Endothelial cell of umbilical vein (primary cell): ENCODE results near the gene EXOSC9. TPM values are rescaled to one million over a fixed set of nuclear protein-coding genes. Genes with fewer than 3 reads are reported as not detected.
"Not testable (repeated sequence)": the region's sequence is repeated elsewhere in the genome, so short reads cannot be mapped to it uniquely, and the experiment has no call there.

Experiments used
- Bru-seq: library from RNA; stranded (reverse); fragments of 400-500 nt; gene quantifications from one replicate; lab custom pipeline; 2021; lab: Mats Ljungman, UMichigan
- BruChase-seq, 2 experiments: library from RNA; stranded (reverse); fragments of 400-500 nt; gene quantifications; one replicate each; lab custom pipeline; 2021; lab: Mats Ljungman, UMichigan
- BruUV-seq: library from RNA; stranded (reverse); fragments of 400-500 nt; replicated peaks from 2 replicates; lab custom pipeline; 2021; lab: Mats Ljungman, UMichigan
- CTCF ChIA-PET: fragments of 300-600, 350-600 bp; sonication (Branson Sonifier 250); formaldehyde crosslinking; loops from one replicate; lab custom pipeline; 2021; ENCODE audit warnings: antibody characterized with exemption, inconsistent platforms; lab: Charles Lee
- POLR2A ChIA-PET: fragments of 300-600, 350-600 bp; sonication (Branson Sonifier 250); formaldehyde crosslinking; loops from one replicate; lab custom pipeline; 2021; ENCODE audit warnings: antibody characterized with exemption, inconsistent platforms; lab: Charles Lee
- DNase-seq: peaks from one replicate; pipeline ENCODE4 v3.0.0-alpha.2; 2011; ENCODE audit warnings: low read depth, low spot score
- FAIRE-seq: peaks from 2 replicates; lab custom pipeline; 2011; peaks lifted over from hg19 to GRCh38; lab: Jason Lieb, UNC
- H2AFZ ChIP-seq: 2 replicates; pipeline ENCODE4 v1.6.0; 2012; ENCODE audit warnings: low read depth, low read length, control low read depth, inconsistent platforms
- H3K27ac ChIP-seq: 2 replicates; pipeline ENCODE4 v1.5.1; 2011; ENCODE audit warnings: low read depth, mild to moderate bottlenecking, control low read depth, low read length, moderate library complexity; ENCODE audit not compliant: insufficient read depth
- H3K27me3 ChIP-seq, 2 experiments: 2 replicates each; pipeline versions ENCODE4 v1.6.0 to v1.6.1; 2011; ENCODE audit warnings: low read length in 2 of 2, mixed read lengths in 1 of 2; ENCODE audit not compliant: control insufficient read depth in 2 of 2, insufficient read depth in 2 of 2
- H3K36me3 ChIP-seq, 2 experiments: 2 replicates in 1 of 2; 3 replicates in 1 of 2; pipeline ENCODE4 v1.5.1; 2011; ENCODE audit warnings: low read length in 2 of 2, mild to moderate bottlenecking in 1 of 2, moderate library complexity in 1 of 2; ENCODE audit not compliant: control insufficient read depth in 2 of 2, insufficient read depth in 2 of 2; ENCODE audit errors: extremely low read depth in 1 of 2
- H3K4me1 ChIP-seq: 3 replicates; pipeline ENCODE4 v1.5.1; 2011; ENCODE audit warnings: mild to moderate bottlenecking, low read length; ENCODE audit not compliant: control insufficient read depth, insufficient read depth; ENCODE audit errors: extremely low read depth
- H3K4me2 ChIP-seq: 2 replicates; pipeline ENCODE4 v1.6.1; 2011; ENCODE audit warnings: low read length, control low read depth, mixed read lengths; ENCODE audit not compliant: insufficient read depth
- H3K4me3 ChIP-seq, 3 experiments: fragments of 200-600 bp in 1 of 3; sonication (generic), shearing (Covaris generic) in 1 of 3; replicated peaks in 1 of 3; 2 replicates each; pipeline ENCODE4 v1.5.1; 2011 to 2016; ENCODE audit warnings: control low read depth in 3 of 3, low read length in 3 of 3, mild to moderate bottlenecking in 2 of 3, inconsistent platforms in 1 of 3, low read depth in 1 of 3, moderate library complexity in 1 of 3; ENCODE audit not compliant: insufficient read depth in 1 of 3
- H3K79me2 ChIP-seq: 2 replicates; pipeline ENCODE4 v1.6.0; 2012; ENCODE audit warnings: low read length, inconsistent platforms; ENCODE audit not compliant: control insufficient read depth, insufficient read depth
- H3K9ac ChIP-seq: replicated peaks from 2 replicates; pipeline ENCODE3; 2011; ENCODE audit warnings: low read length, control low read depth; ENCODE audit not compliant: insufficient read depth; ENCODE audit errors: extremely low read depth
- H3K9me1 ChIP-seq: replicated peaks from 3 replicates; pipeline ENCODE4 v1.6.0; 2011; ENCODE audit warnings: mild to moderate bottlenecking, low read length; ENCODE audit not compliant: control insufficient read depth, insufficient read depth; ENCODE audit errors: extremely low read depth
- H3K9me3 ChIP-seq: replicated peaks from 2 replicates; pipeline ENCODE4 v1.5.1; 2012; ENCODE audit warnings: low read length, inconsistent platforms; ENCODE audit not compliant: control insufficient read depth, insufficient read depth
- H4K20me1 ChIP-seq: replicated peaks from 2 replicates; pipeline ENCODE3; 2011; ENCODE audit warnings: mild to moderate bottlenecking, low read length; ENCODE audit not compliant: control insufficient read depth, insufficient read depth; ENCODE audit errors: extremely low read depth
- EZH2 ChIP-seq: IDR thresholded peaks from 2 replicates; pipeline ENCODE4 v1.6.1; 2012; ENCODE audit warnings: borderline replicate concordance, low read depth, mild to moderate bottlenecking, moderate library complexity, low read length, inconsistent platforms; ENCODE audit not compliant: severe bottlenecking
- FOS ChIP-seq: IDR thresholded peaks from 2 replicates; pipeline ENCODE4 v1.6.1; 2011; ENCODE audit warnings: mild to moderate bottlenecking, low read length, moderate library complexity, borderline replicate concordance; ENCODE audit not compliant: insufficient read depth
- GATA2 ChIP-seq: IDR thresholded peaks from 2 replicates; pipeline ENCODE4 v1.7.0; 2011; ENCODE audit warnings: low read depth, mild to moderate bottlenecking, moderate library complexity, mixed read lengths, low read length; ENCODE audit not compliant: insufficient read length, insufficient read depth
- JUN ChIP-seq: IDR thresholded peaks from 2 replicates; pipeline ENCODE4 v1.6.1; 2011; ENCODE audit warnings: borderline replicate concordance, low read depth; ENCODE audit not compliant: insufficient read length, insufficient read depth
- MYC ChIP-seq: IDR thresholded peaks from one replicate; pipeline ENCODE4 v1.6.1; 2011; ENCODE audit warnings: mild to moderate bottlenecking, low read depth, low read length
- POLR2A ChIP-seq: IDR thresholded peaks from 2 replicates; pipeline ENCODE4 v1.6.1; 2012; ENCODE audit warnings: low read depth, mild to moderate bottlenecking, control low read depth, low read length
- POLR2AphosphoS5 ChIP-seq: IDR thresholded peaks from 2 replicates; pipeline ENCODE4 v1.6.1; 2012; ENCODE audit warnings: low read depth, mild to moderate bottlenecking, control low read depth, low read length, moderate library complexity; ENCODE audit not compliant: insufficient read depth
- dilution Hi-C: fragments of 300-500 bp; cut with MboI; formaldehyde crosslinking; loops from one replicate; pipeline ENCODE4 v1.15.0; 2019; ENCODE audit warnings: low sequenced_read_pairs; ENCODE audit not compliant: extremely low pct_ligation_motif_present
- intact Hi-C: fragments of 100-400 bp; cut with micrococcal nuclease; formaldehyde crosslinking; loops from one replicate; pipeline ENCODE4 v1.10.0; 2022
- long read RNA-seq: library from polyadenylated mRNA; stranded (forward); transcript quantifications from one replicate; pipeline ENCODE4 v2.0.0, GENCODE V29; 2021
- polyA minus RNA-seq, 3 experiments: library from RNA; depleted of rRNA, polyadenylated mRNA; stranded (reverse); fragments of >200 nt; gene quantifications; 1 replicate in 1 of 3; 2 replicates in 2 of 3; pipeline ENCODE4 v1.2.3, GENCODE V29; 2011
- polyA plus RNA-seq, 4 experiments: library from polyadenylated mRNA; depleted of rRNA in 3 of 4; stranded (reverse) in 3 of 4; unstranded in 1 of 4; fragments of >200 nt; gene quantifications; 2 replicates each; pipeline versions ENCODE4 v1.2.1 to v1.2.3, GENCODE V29; 2011 to 2012; ENCODE audit warnings: missing spikeins in 1 of 4
- total RNA-seq: library from RNA; stranded (reverse); gene quantifications from 2 replicates; pipeline ENCODE4 v1.2.3, GENCODE V29; 2021
- TF ChIP-seq, protein P1 (sequence below), 2 donors: IDR thresholded peaks; 1 replicate in 1 of 2; 2 replicates in 1 of 2; pipeline ENCODE4 v1.5.1; 2011; ENCODE audit warnings: low read length in 2 of 2, mild to moderate bottlenecking in 2 of 2, moderate library complexity in 2 of 2, control low read depth in 1 of 2, inconsistent platforms in 1 of 2, low read depth in 1 of 2; ENCODE audit not compliant: insufficient read depth in 1 of 2; ENCODE audit errors: extremely low read depth in 1 of 2
- TF ChIP-seq, protein P2 (sequence below): IDR thresholded peaks from 2 replicates; pipeline ENCODE4 v1.6.1; 2011; ENCODE audit not compliant: insufficient read depth, insufficient read length

EXOSC9 gene, protein sequence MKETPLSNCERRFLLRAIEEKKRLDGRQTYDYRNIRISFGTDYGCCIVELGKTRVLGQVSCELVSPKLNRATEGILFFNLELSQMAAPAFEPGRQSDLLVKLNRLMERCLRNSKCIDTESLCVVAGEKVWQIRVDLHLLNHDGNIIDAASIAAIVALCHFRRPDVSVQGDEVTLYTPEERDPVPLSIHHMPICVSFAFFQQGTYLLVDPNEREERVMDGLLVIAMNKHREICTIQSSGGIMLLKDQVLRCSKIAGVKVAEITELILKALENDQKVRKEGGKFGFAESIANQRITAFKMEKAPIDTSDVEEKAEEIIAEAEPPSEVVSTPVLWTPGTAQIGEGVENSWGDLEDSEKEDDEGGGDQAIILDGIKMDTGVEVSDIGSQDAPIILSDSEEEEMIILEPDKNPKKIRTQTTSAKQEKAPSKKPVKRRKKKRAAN
- 46.3 and 47.2 TPM in 2 replicates for total RNA-seq
- 14.1 and 19.0 TPM in 2 replicates for polyA plus RNA-seq
- 28.7 and 31.9 TPM in 2 replicates for polyA plus RNA-seq (2011; cell fraction: cytosol; rRNA removed)
- 37.7 and 57.3 TPM in 2 replicates for polyA plus RNA-seq (2011; cell fraction: nucleus; rRNA removed)
- polyA plus RNA-seq (2012), result 33.5 and 50.3 TPM in 2 replicates
- polyA minus RNA-seq, result 37.0 and 40.5 TPM in 2 replicates
- polyA minus RNA-seq (2011; cell fraction: cytosol; rRNA and poly(A)+ RNA removed), result 18.7 TPM
- polyA minus RNA-seq (2011; cell fraction: nucleus; rRNA and poly(A)+ RNA removed), result 30.4 and 40.4 TPM in 2 replicates
- Bru-seq, nascent RNA, result percentile 92 among the genes with signal in this experiment
- BruChase-seq, experiment 1, labeled RNA remaining after a 6-hour chase, result percentile 88 among the genes with signal in this experiment
- percentile 91 among the genes with signal in this experiment for BruChase-seq, experiment 2, labeled RNA remaining after a 2-hour chase
- long read RNA-seq, transcript EXOSC9-202 (13 exons, 1,529 nt), result minor isoform, 30 of 119 reads
- long read RNA-seq, transcript EXOSC9-201 (12 exons, 1,481 nt), result major isoform, 67 of 119 reads
- long read RNA-seq, partial matches to known transcripts, result 2 of 119 reads
- long read RNA-seq, other reads (novel, unspliced or antisense), result 20 of 119 reads

DNA sequence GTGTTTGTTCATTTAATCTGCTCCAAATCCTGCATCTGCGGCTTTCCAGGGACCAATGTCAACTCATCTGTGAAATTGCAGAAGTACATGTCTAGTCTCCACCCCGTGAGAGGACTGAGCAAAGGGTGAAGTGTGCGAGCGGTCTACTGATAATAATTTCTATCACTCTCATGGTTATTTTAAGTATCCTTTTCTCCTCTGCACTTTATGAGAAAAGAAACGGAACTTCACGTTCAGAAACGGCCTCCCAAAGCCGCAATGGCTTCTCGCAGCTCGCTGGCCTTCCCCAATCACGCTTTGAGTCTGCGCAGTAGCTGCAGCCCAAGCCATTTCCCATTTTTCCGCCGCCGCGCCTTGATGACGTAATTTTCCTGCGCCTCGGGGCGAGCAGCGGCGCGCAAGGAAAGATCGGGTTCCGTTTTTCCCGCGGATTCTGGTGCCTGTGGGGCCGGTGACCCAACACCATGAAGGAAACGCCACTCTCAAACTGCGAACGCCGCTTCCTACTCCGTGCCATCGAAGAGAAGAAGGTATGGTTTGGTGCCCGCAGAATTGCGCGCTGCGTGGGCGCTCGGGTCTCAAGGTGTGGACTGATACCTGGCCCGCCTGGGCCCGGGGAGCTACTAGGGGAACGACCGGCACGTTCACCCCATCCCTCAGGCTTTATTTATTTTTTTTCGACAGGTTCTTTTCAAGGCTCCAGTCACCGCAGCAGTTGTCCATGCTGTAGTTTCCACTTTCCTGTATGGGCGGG is at the start of gene EXOSC9:
TSS of gene EXOSC9 (plus strand) at position 363 of the 754 bp plus-strand sequence. CDS start at position 465, 102 bp downstream.
- Histone ChIP-seq H3K27ac (peak within 1 kb of the TSS; percentile 80), H4K20me1 (no peaks in the 10 kb centered on the region), H3K4me1 (peaks cover 11% of the 10 kb centered on the region), H3K9me1 (no peaks in the 10 kb centered on the region), H3K27me3 (no peaks in the 10 kb centered on the region), H2AFZ (peak within 1 kb of the TSS; percentile 97), H3K36me3 (peaks cover 3 to 5% of the 10 kb centered on the region in 2 experiments), H3K9ac (peak within 1 kb of the TSS; percentile 95), H3K4me2 (peak within 1 kb of the TSS; percentile 99), H3K4me3 (peak within 1 kb of the TSS; percentile 84 to 93 (median 84)), H3K9me3 (no peaks in the 10 kb centered on the region), H3K79me2 (peaks cover 15% of the 10 kb centered on the region)
- DNase-seq, result peak; percentile 96
- intact Hi-C loops (loop anchor here (1.0 kb wide), 3 partner anchors 22 to 104 kb away; partner anchors contain the start of genes BBS7 and CCNA2), dilution Hi-C loops (no loop called here)
- TF ChIP-seq JUN (peak; percentile 44), POLR2AphosphoS5 (peak; percentile 90), GATA2 (no peak), POLR2A (peak; percentile 91), MYC (no peak), EZH2 (no peak), FOS (no peak)
- TF ChIP-seq, protein P1, sequence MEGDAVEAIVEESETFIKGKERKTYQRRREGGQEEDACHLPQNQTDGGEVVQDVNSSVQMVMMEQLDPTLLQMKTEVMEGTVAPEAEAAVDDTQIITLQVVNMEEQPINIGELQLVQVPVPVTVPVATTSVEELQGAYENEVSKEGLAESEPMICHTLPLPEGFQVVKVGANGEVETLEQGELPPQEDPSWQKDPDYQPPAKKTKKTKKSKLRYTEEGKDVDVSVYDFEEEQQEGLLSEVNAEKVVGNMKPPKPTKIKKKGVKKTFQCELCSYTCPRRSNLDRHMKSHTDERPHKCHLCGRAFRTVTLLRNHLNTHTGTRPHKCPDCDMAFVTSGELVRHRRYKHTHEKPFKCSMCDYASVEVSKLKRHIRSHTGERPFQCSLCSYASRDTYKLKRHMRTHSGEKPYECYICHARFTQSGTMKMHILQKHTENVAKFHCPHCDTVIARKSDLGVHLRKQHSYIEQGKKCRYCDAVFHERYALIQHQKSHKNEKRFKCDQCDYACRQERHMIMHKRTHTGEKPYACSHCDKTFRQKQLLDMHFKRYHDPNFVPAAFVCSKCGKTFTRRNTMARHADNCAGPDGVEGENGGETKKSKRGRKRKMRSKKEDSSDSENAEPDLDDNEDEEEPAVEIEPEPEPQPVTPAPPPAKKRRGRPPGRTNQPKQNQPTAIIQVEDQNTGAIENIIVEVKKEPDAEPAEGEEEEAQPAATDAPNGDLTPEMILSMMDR (IDR thresholded peaks at IDR 0.05; ENCODE audit: extremely low read depth in 1 of 2, insufficient read depth in 1 of 2, low read depth in 1 of 2, low read length in 2 of 2), result no peak
- TF ChIP-seq, protein P2, sequence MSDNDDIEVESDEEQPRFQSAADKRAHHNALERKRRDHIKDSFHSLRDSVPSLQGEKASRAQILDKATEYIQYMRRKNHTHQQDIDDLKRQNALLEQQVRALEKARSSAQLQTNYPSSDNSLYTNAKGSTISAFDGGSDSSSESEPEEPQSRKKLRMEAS, result no peak
- ChIA-PET POLR2A (interaction anchor here (1.3 kb wide), 1 partner anchor 11 kb away, joined by 3 read pairs; no protein-coding TSS in a partner anchor), CTCF (interaction anchor here (0.8 to 1.4 kb wide), 3 partner anchors 11 to 23 kb away, joined by 3 to 6 read pairs (median 4); no protein-coding TSS in a partner anchor)
- TSS peak; percentile 73 for BruUV-seq
- peak; percentile 91 for FAIRE-seq

DNA sequence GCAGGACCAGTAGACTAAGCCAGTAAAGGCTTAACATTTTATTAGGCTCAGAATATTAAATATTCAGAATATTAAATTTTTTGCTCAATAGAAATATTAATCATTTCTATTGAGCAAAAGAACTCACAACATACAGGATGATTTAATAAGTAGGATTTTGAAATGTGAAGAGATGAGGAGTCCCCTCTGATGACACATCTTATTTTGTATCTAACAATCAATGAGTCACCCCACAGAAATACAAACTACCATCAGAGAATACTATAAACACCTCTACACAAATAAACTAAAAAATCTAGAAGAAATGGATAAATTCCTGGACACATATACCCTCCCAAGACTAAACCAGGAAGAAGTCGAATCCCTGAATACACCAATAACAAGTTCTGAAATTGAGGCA is 49.0 kb upstream of the EXOSC9 start:
- CTCF ChIA-PET, H3K9me1 ChIP-seq, intact Hi-C loops, FAIRE-seq, H3K27ac ChIP-seq, H4K20me1 ChIP-seq, dilution Hi-C loops, H3K4me1 ChIP-seq, H3K4me3 ChIP-seq, H3K36me3 ChIP-seq, H3K9ac ChIP-seq, H3K4me2 ChIP-seq, H2AFZ ChIP-seq, BruUV-seq, POLR2A ChIA-PET, DNase-seq, H3K79me2 ChIP-seq, H3K9me3 ChIP-seq: not testable (repeated sequence)
- H3K27me3 ChIP-seq, result peaks cover 4 to 15% of the 10 kb centered on the region in 2 experiments
